Coronary artery (tissue), 2 donors: ENCODE measurements around the gene SCYL1.

Experiments used
- DNase-seq: peaks from one replicate; pipeline ENCODE4 v3.0.0-alpha.2; 2017; ENCODE audit warnings: low spot score
- H3K27ac ChIP-seq, 2 donors: fragments of 200-600 bp; sonication (generic); one replicate each; pipeline ENCODE4 v1.5.1; 2016 to 2019
- H3K4me3 ChIP-seq: fragments of 200-600 bp; sonication (generic); 2 replicates; pipeline ENCODE4 v1.5.1; 2016; ENCODE audit warnings: mild to moderate bottlenecking, moderate library complexity
- TF ChIP-seq, protein P1 (sequence below): fragments of 200-600 bp; sonication (generic); IDR thresholded peaks from one replicate; pipeline ENCODE4 v1.5.1; 2019; ENCODE audit warnings: antibody characterized with exemption

The SCYL1 gene

DNA sequence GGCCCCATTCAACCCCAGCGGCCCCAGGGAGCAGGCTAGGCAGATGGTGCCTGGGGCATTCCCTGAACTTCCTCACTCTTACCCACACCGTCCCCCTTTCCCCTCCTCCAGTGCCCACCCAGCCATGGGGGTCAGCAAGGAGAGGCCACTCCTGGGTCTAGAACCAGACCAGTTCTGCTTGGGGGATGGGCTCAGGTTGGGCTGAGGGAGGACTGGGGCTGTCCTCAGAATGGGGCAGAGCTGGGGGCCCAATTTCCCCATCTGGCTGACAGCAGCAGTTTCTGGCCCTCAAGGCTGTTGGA, 12.4 kb downstream of the SCYL1 start:
- TF ChIP-seq, protein P1, sequence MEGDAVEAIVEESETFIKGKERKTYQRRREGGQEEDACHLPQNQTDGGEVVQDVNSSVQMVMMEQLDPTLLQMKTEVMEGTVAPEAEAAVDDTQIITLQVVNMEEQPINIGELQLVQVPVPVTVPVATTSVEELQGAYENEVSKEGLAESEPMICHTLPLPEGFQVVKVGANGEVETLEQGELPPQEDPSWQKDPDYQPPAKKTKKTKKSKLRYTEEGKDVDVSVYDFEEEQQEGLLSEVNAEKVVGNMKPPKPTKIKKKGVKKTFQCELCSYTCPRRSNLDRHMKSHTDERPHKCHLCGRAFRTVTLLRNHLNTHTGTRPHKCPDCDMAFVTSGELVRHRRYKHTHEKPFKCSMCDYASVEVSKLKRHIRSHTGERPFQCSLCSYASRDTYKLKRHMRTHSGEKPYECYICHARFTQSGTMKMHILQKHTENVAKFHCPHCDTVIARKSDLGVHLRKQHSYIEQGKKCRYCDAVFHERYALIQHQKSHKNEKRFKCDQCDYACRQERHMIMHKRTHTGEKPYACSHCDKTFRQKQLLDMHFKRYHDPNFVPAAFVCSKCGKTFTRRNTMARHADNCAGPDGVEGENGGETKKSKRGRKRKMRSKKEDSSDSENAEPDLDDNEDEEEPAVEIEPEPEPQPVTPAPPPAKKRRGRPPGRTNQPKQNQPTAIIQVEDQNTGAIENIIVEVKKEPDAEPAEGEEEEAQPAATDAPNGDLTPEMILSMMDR = no peak
- no peak for DNase-seq
- peak overlapping the region in 1 of 2 donors; percentile 29 for H3K27ac ChIP-seq
- no peak overlapping the region for H3K4me3 ChIP-seq

DNA sequence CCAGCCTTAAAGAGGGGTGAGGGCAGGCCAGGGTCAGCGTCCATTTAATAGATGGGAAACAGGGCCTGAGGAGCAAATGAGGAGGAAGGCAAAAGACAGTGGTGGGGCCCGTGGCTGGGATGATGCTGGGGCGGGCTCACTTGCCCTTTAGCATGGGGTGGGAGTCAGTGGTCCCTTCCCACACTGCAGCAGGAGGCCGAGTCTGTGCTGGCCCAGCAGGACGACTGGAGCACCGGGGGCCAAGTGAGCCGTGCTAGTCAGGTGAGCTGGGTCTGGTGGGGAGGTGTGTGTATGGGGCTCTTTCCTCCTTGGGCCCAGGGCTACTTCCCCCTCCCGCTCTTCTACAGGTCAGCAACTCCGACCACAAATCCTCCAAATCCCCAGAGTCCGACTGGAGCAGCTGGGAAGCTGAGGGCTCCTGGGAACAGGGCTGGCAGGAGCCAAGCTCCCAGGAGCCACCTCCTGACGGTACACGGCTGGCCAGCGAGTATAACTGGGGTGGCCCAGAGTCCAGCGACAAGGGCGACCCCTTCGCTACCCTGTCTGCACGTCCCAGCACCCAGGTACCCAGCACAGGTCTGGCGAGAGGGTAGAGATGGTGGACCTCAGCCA, 12.8 kb downstream of the SCYL1 start:
- no peak for DNase-seq
- Histone ChIP-seq H3K4me3 (no peak overlapping the region), H3K27ac (peak overlapping the region in 1 of 2 donors; percentile 3)
- TF ChIP-seq, protein P1 = no peak

DNA sequence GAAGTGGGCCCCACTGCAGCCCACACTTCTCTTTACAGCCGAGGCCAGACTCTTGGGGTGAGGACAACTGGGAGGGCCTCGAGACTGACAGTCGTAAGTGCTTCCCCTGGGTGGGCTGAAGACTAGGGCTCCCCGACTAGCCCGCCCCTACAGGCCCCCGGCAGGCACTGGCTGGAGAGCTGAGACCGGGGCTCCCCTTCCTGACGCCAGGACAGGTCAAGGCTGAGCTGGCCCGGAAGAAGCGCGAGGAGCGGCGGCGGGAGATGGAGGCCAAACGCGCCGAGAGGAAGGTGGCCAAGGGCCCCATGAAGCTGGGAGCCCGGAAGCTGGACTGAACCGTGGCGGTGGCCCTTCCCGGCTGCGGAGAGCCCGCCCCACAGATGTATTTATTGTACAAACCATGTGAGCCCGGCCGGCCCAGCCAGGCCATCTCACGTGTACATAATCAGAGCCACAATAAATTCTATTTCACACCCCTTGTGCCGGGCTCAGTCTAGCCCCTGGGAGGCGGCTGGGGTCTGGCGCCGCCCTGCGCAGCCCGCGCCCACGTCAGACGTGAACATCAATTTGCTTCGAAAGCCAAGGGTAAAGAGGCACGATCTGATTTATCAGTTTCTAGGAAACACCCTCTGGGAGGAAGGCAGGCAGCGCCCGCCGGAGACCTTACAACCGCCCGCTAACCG, 13.5 kb downstream of the SCYL1 start:
- Histone ChIP-seq H3K27ac (peak overlapping the region in 1 of 2 donors; percentile 3), H3K4me3 (no peak overlapping the region)
- TF ChIP-seq, protein P1 = no peak
- peak; percentile 70 for DNase-seq

DNA sequence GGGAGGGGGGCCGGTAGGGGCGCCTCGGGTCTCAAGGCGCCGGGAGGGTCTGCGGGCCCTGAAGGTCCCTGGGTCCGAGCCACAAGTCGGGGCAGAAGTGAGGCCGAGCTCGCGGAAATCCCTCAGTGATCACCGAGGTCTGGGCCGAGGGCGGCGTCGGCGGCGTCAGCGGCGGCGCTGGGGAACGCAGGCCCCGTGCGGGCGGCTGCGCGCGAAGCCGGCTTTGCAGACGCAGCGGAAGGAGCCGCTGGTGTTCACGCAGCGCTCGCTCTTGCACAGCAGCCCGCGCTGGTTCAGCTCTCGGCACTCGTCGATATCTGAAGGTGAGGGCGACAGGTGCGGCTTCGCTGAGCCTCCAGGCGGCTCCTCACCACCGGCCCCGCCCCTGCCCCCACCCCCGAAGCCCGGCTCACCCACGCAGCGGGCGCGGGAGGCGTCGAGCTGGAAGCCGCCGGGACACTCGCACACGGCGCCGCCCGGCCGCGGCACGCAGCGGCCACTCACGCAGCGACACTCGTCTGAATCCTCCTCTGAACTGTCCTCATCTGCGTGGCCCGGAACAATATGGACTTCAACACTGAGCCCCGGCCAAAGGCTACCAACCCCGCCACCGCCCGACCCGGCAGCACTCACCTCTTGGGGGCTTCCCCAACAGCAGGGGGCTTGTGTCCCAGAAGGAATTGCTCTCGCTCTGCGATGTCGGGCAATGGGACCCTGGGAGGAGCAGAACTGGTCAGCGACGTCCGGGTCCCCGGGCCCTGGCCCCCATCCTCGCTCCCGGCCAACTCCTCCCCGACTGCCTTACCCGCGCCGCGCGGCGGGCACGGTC, 14.2 kb downstream of the SCYL1 start:
- peak overlapping the region; percentile 80 for H3K4me3 ChIP-seq
- H3K27ac ChIP-seq = peak overlapping the region; percentile 64 to 93
- TF ChIP-seq, protein P1 = no peak
- peak; percentile 78 for DNase-seq

DNA sequence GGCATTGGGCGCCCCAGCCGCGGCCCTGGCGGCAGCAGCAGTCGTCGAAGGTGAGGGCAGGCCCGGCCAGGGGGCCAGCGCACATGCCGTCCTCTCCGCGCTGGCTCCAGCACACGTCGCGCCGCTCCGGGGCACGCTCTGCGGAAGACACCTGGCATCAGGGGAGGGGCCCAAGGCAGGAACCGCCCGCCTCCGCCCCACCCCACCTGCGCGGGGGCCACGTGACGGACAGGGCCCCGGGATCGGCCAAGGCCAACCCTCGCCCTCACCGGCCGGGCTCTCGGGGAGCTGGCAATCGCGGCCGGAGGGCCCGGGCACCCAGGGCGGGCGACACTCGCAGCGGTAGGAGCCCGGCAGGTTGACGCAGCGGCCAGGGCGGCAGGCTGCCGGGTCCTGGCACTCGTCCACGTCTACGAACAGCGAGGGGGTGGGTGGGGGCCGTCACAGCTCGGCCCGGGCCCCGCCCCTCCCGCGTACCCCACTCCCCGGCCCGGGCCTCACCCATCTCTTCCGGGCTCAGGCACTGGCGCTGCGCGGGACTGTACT, 14.9 kb downstream of the SCYL1 start:
- Histone ChIP-seq H3K4me3 (peak overlapping the region; percentile 80), H3K27ac (peak overlapping the region; percentile 64 to 93)
- no peak for DNase-seq
- TF ChIP-seq, protein P1 = peak; percentile 44

DNA sequence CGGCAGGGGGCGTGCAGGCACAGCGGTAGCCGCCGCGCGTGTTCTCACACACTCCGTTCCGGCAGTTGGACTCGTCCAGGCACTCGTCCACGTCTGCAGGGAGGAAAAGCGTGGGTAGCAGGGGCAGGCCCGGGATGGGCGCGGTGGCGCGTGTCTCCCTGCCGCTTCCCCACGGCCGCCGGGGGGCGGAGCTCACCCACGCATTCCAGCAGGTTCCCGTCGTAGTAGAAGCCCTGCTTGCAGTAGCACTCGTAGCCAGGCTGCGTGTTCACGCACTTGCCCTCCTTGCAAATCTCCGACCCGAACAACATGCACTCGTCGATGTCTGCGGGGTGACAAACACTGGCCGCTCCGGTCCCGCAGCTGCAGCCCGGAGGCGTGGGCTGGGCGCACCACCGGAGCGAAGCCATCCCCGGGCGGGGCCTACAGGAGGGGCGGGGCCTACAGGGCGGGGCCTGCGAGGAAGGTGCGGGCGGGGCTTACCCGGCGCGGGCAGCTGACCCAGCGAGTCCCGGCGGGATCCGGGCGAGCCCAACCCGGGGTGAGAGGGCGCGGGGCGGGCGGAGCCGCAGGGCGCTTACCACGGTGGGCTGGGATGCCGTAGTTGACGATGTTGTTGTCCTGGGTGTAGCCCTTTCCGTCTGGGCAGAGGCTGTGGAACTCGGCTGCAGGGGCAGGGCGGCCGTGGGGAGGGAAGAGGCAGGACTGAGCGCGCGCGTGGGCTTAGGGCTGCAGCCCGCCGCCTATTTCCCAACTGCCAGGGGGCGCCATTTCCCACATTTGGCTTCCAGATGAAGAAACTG, 15.6 kb downstream of the SCYL1 start:
- Histone ChIP-seq H3K27ac (peak overlapping the region; percentile 64 to 93), H3K4me3 (peak overlapping the region; percentile 80)
- TF ChIP-seq, protein P1 = peak; percentile 82
- DNase-seq = peak; percentile 96
